ENCODE results near the gene DDOST. TPM values are rescaled to one million over a fixed set of nuclear protein-coding genes. Genes with fewer than 3 reads are reported as not detected.

Gene DDOST
- total RNA-seq, 2 experiments from 2014 or later: 111 to 148 TPM

GRCh38 chr1:20670936-20671335 lies 9.8 kb upstream of the DDOST start:
- Histone ChIP-seq H3K79me2 (ENCODE audit: insufficient read depth, low read depth, low read length) (no peaks in the 10 kb centered on the region), H3K9me3 (ENCODE audit: low read length) (no peaks in the 10 kb centered on the region), H3K27ac (ENCODE audit: low read depth, low read length, poor library complexity, severe bottlenecking) (no peak overlapping the region), H3K4me1 (ENCODE audit: insufficient read depth, low read length, poor library complexity, severe bottlenecking) (peaks cover 17% of the 10 kb centered on the region), H3K36me3 (ENCODE audit: insufficient read depth, low read length) (no peaks in the 10 kb centered on the region), H2AFZ (ENCODE audit: low read length) (no peak overlapping the region), H4K20me1 (ENCODE audit: insufficient read depth, low read length) (no peaks in the 10 kb centered on the region), H3K4me2 (ENCODE audit: low read length) (no peak overlapping the region), H3K4me3 (ENCODE audit: low read depth, low read length, poor library complexity, severe bottlenecking) (no peak overlapping the region), H3K9me2 (ENCODE audit: insufficient read depth, low read length) (no peaks in the 10 kb centered on the region)
- BruUV-seq (replicated peaks): no TSS peak
- ChIA-PET POLR2A (no interaction called here), CTCF (ENCODE audit: unreplicated experiment) (no interaction called here)
- intact Hi-C loops (cut with micrococcal nuclease; ENCODE audit: unreplicated experiment): no loop called here
- no peak for DNase-seq (ENCODE audit: low spot score)
- TF ChIP-seq EZH2phosphoT487 (IDR thresholded peaks at IDR 0.05; ENCODE audit: borderline replicate concordance, low read depth, low read length) (no peak), CTCF (conservative IDR thresholded peaks at IDR 0.05; ENCODE audit: low read length) (no peak)

GRCh38 chr1:20668581-20668980 lies 7.4 kb upstream of the DDOST start:
- ChIA-PET POLR2A (no interaction called here), CTCF (ENCODE audit: unreplicated experiment) (no interaction called here)
- no peak overlapping the region for H3K4me3 ChIP-seq (ENCODE audit: low read depth, low read length, poor library complexity, severe bottlenecking)
- no peaks in the 10 kb centered on the region for H4K20me1 ChIP-seq (ENCODE audit: insufficient read depth, low read length)
- no peak overlapping the region for H3K27ac ChIP-seq (ENCODE audit: low read depth, low read length, poor library complexity, severe bottlenecking)
- no peaks in the 10 kb centered on the region for H3K9me2 ChIP-seq (ENCODE audit: insufficient read depth, low read length)
- no peak for DNase-seq (ENCODE audit: low spot score)
- no peak overlapping the region for H2AFZ ChIP-seq (ENCODE audit: low read length)
- intact Hi-C loops (cut with micrococcal nuclease; ENCODE audit: unreplicated experiment): no loop called here
- H3K4me2 ChIP-seq (ENCODE audit: low read length): no peak overlapping the region
- no peaks in the 10 kb centered on the region for H3K36me3 ChIP-seq (ENCODE audit: insufficient read depth, low read length)
- no peak for TF ChIP-seq CTCF (conservative IDR thresholded peaks at IDR 0.05; ENCODE audit: low read length)
- no peak for TF ChIP-seq EZH2phosphoT487 (IDR thresholded peaks at IDR 0.05; ENCODE audit: borderline replicate concordance, low read depth, low read length)
- H3K4me1 ChIP-seq (ENCODE audit: insufficient read depth, low read length, poor library complexity, severe bottlenecking): peaks cover 17% of the 10 kb centered on the region
- no peaks in the 10 kb centered on the region for H3K79me2 ChIP-seq (ENCODE audit: insufficient read depth, low read depth, low read length)
- no peaks in the 10 kb centered on the region for H3K9me3 ChIP-seq (ENCODE audit: low read length)
- BruUV-seq (replicated peaks): no TSS peak

- Histone ChIP-seq H3K9me3 (ENCODE audit: low read length) (no peaks in the 10 kb centered on the region), H3K4me3 (ENCODE audit: low read depth, low read length, poor library complexity, severe bottlenecking) (peak overlapping the region; percentile 15), H3K27ac (ENCODE audit: low read depth, low read length, poor library complexity, severe bottlenecking) (no peak overlapping the region), H3K79me2 (ENCODE audit: insufficient read depth, low read depth, low read length) (no peaks in the 10 kb centered on the region), H3K9me2 (ENCODE audit: insufficient read depth, low read length) (no peaks in the 10 kb centered on the region), H2AFZ (ENCODE audit: low read length) (peak overlapping the region; percentile 87), H3K4me2 (ENCODE audit: low read length) (0 out of 2 replicates have a peak overlapping the region, but pooled peaks have one; percentile 24), H4K20me1 (ENCODE audit: insufficient read depth, low read length) (no peaks in the 10 kb centered on the region), H3K4me1 (ENCODE audit: insufficient read depth, low read length, poor library complexity, severe bottlenecking) (peaks cover 23% of the 10 kb centered on the region), H3K36me3 (ENCODE audit: insufficient read depth, low read length) (no peaks in the 10 kb centered on the region)
- peak; percentile 68 for DNase-seq (ENCODE audit: low spot score)
- POLR2A ChIA-PET: interaction anchor here (0.6 to 1.1 kb wide), 3 partner anchors 24 to 104 kb away, joined by 3 read pairs; no protein-coding TSS in a partner anchor
- no TSS peak for BruUV-seq (replicated peaks)
- intact Hi-C loops (cut with micrococcal nuclease; ENCODE audit: unreplicated experiment): no loop called here
- TF ChIP-seq CTCF (conservative IDR thresholded peaks at IDR 0.05; ENCODE audit: low read length): no peak
- no peak for TF ChIP-seq EZH2phosphoT487 (IDR thresholded peaks at IDR 0.05; ENCODE audit: borderline replicate concordance, low read depth, low read length)
- CTCF ChIA-PET (ENCODE audit: unreplicated experiment): interaction anchor here (1.2 kb wide), 1 partner anchor 33 kb away, joined by 5 read pairs; no protein-coding TSS in a partner anchor
Observed at GRCh38 chr1:20666804-20667203, 5.6 kb upstream of the DDOST start.

Data from OCI-LY7 (cell line).